Pancreas (tissue), 10 donors: ENCODE data around the gene FKBP6. TPM values are rescaled to one million over a fixed set of nuclear protein-coding genes. Genes with fewer than 3 reads are reported as not detected.
A peak's percentile ranks its signal among the peaks of the same experiment; 100 is the strongest.

ENCODE experiments used
- ATAC-seq, 4 donors: fragments of 200-7000 bp; cut with Tn5 transposase; one replicate each; pipeline versions ENCODE4 v1.8.0 to v1.9.1; 2020; ENCODE audit warnings: mild to moderate bottlenecking in 4 of 4, moderate library complexity in 4 of 4
- DNase-seq, 6 donors: peaks; one replicate each; pipeline ENCODE4 v3.0.0-alpha.2; 2020
- FAIRE-seq: peaks from 2 replicates; lab custom pipeline; 2012; peaks lifted over from hg19 to GRCh38; lab: Jason Lieb, UNC
- H3K27ac ChIP-seq, 4 donors: fragments of 200-600 bp; sonication (generic); 1 replicate in 3 of 4; 2 replicates in 1 of 4; pipeline versions ENCODE4 v1.5.0 to v1.8.0; 2020
- H3K27me3 ChIP-seq, 4 donors: fragments of 200-600 bp; one replicate each; pipeline ENCODE4 v1.8.0; 2021
- H3K36me3 ChIP-seq, 3 donors: fragments of 200-600 bp; sonication (generic) in 1 of 3; one replicate each; pipeline versions ENCODE4 v1.5.0 to v1.8.0; 2020 to 2021
- H3K4me1 ChIP-seq, 3 donors: fragments of 200-600 bp; one replicate each; pipeline ENCODE4 v1.8.0; 2021
- H3K4me3 ChIP-seq, 4 donors: fragments of 200-600 bp; sonication (generic) in 2 of 4; one replicate each; pipeline versions ENCODE4 v1.5.0 to v1.8.0; 2020 to 2021
- H3K9me3 ChIP-seq, 4 donors: fragments of 200-600 bp; one replicate each; pipeline ENCODE4 v1.8.0; 2021
- CTCF ChIP-seq, 4 donors: fragments of 200-600 bp; sonication (generic) in 3 of 4; IDR thresholded peaks; one replicate each; pipeline versions ENCODE4 v1.5.0 to v1.8.0; 2021; ENCODE audit warnings: antibody characterized with exemption in 4 of 4
- WGBS, 2 donors: extraction: QIAGEN DNeasy Blood & Tissue Kit; methylation state at CpG; one replicate each; pipeline ENCODE4 v1.1.7; 2013; 5-methylcytosine and 5-hydroxymethylcytosine counted together
- intact Hi-C, 3 donors: fragments of 100-400 bp; cut with DNase I; formaldehyde crosslinking; loops; one replicate each; pipeline versions ENCODE4 v1.11.1 to v1.14.2; 2022
- polyA plus RNA-seq, 2 donors: library from polyadenylated mRNA; stranded (reverse); fragments of 200-250 nt; gene quantifications; one replicate each; pipeline ENCODE4 v1.2.3, GENCODE V29; 2013
- total RNA-seq, 6 donors: library from RNA; stranded (reverse); fragmentation: NEBNext Ultra II Directional in 4 of 6; extraction: Animal tissue kit (Norgen Biotek cat#: 25700) in 4 of 6; gene quantifications; one replicate each; pipeline versions ENCODE4 v1.2.1 to v1.2.4, GENCODE V29; 2021 to 2023
- donor health status: healthy with polysubstance abuse.
- donor health status: DM: no; HTN: no; CAD: no; lungs with moderate emphysema.
- donor health status: DM: no; HTN: no; CAD: no.
- donor health status: control.
- donor health status: control.
- donor health status: Bipolar disorder and iron deficiency.
- donor health status: DM: yes; HTN: yes; CAD: no.
- donor health status: DM: no; HTN: no; CAD: no.
- donor health status: DM: no; HTN: no; CAD: no.
- donor health status: DM: yes; HTN: yes; CAD: no.

The FKBP6 gene
- total and polyA plus RNA-seq, 8 donors, result 0.05 to 0.38 TPM; not detected in 6

- Histone ChIP-seq H3K4me1 (no peaks in the 10 kb centered on the region), H3K9me3 (no peaks in the 10 kb centered on the region), H3K27me3 (no peaks in the 10 kb centered on the region), H3K36me3 (no peaks in the 10 kb centered on the region), H3K4me3 (peak overlapping the region in 1 of 4 donors; percentile 7), H3K27ac (no peak overlapping the region)
- peak in 3 of 4 donors; percentile 18 to 43 (median 25) for TF ChIP-seq CTCF (IDR thresholded peaks at IDR 0.05)
- DNase-seq, result peak in 3 of 6 donors; percentile 33 to 52 (median 34)
- intact Hi-C loops, result loop anchor here in 1 of 3 donors (10.0 kb wide), 1 partner anchor 102 kb away; no protein-coding TSS in a partner anchor
- FAIRE-seq, result no peak
- ATAC-seq, result peak; percentile 87 to 98 (median 92)
- 22 to 28% methylated on average over 8 of the region's 8 CpGs for WGBS, 2 donors
Measured at GRCh38 chr7:73342645-73343044, 14.7 kb downstream of the FKBP6 start.

- ATAC-seq (no peak), DNase-seq (no peak), FAIRE-seq (no peak)
- no peak overlapping the region for H3K27ac ChIP-seq
- H3K27me3 ChIP-seq, result no peaks in the 10 kb centered on the region
- intact Hi-C loops, result loop anchor here in 1 of 3 donors (10.0 kb wide), 1 partner anchor 101 kb away; no protein-coding TSS in a partner anchor
- no peak overlapping the region for H3K4me3 ChIP-seq
- 73 to 75% methylated on average over 7 of the region's 7 CpGs for WGBS, 2 donors
- no peaks in the 10 kb centered on the region for H3K4me1 ChIP-seq
- H3K36me3 ChIP-seq, result no peaks in the 10 kb centered on the region
- TF ChIP-seq CTCF (IDR thresholded peaks at IDR 0.05), result no peak
- H3K9me3 ChIP-seq, result no peaks in the 10 kb centered on the region
Measured at GRCh38 chr7:73343671-73344380, 15.9 kb downstream of the FKBP6 start.

GRCh38 chr7:73345538-73345937 lies 17.6 kb downstream of the FKBP6 start:
- no peak for FAIRE-seq
- Histone ChIP-seq H3K4me3 (no peak overlapping the region), H3K27me3 (no peaks in the 10 kb centered on the region), H3K9me3 (no peaks in the 10 kb centered on the region), H3K4me1 (no peaks in the 10 kb centered on the region), H3K36me3 (no peaks in the 10 kb centered on the region), H3K27ac (no peak overlapping the region)
- ATAC-seq, result no peak
- 60 to 61% methylated on average over 4 of the region's 4 CpGs for WGBS, 2 donors
- intact Hi-C loops, result loop anchor here in 1 of 3 donors (10.0 kb wide), 1 partner anchor 99 kb away; no protein-coding TSS in a partner anchor
- DNase-seq, result no peak
- TF ChIP-seq CTCF (IDR thresholded peaks at IDR 0.05), result no peak

GRCh38 chr7:73345951-73346350 lies 18.0 kb downstream of the FKBP6 start:
- Histone ChIP-seq H3K4me1 (no peaks in the 10 kb centered on the region), H3K9me3 (no peaks in the 10 kb centered on the region), H3K36me3 (no peaks in the 10 kb centered on the region), H3K4me3 (no peak overlapping the region), H3K27ac (no peak overlapping the region), H3K27me3 (no peaks in the 10 kb centered on the region)
- no peak for ATAC-seq
- TF ChIP-seq CTCF (IDR thresholded peaks at IDR 0.05), result no peak
- intact Hi-C loops, result loop anchor here in 1 of 3 donors (10.0 kb wide), 1 partner anchor 99 kb away; no protein-coding TSS in a partner anchor
- FAIRE-seq, result no peak
- 67 to 74% methylated on average over 8 of the region's 8 CpGs for WGBS, 2 donors
- no peak for DNase-seq

- 68 to 74% methylated on average over 6 of the region's 6 CpGs for WGBS, 2 donors
- no peak for TF ChIP-seq CTCF (IDR thresholded peaks at IDR 0.05)
- intact Hi-C loops, result loop anchor here in 1 of 3 donors (10.0 kb wide), 1 partner anchor 95 kb away; no protein-coding TSS in a partner anchor
- no peaks in the 10 kb centered on the region for H3K36me3 ChIP-seq
- no peaks in the 10 kb centered on the region for H3K9me3 ChIP-seq
- no peak overlapping the region for H3K4me3 ChIP-seq
- FAIRE-seq (no peak), DNase-seq (no peak), ATAC-seq (no peak)
- H3K27me3 ChIP-seq, result no peaks in the 10 kb centered on the region
- H3K4me1 ChIP-seq, result no peaks in the 10 kb centered on the region
- H3K27ac ChIP-seq, result no peak overlapping the region
Measured at GRCh38 chr7:73349763-73350162, 21.8 kb downstream of the FKBP6 start.
